Esophagus muscularis mucosa (tissue), 4 donors: ENCODE results near the gene ABCC4. TPM values are rescaled to one million over a fixed set of nuclear protein-coding genes. Genes with fewer than 3 reads are reported as not detected.

Experiments
- DNase-seq: peaks from one replicate; pipeline ENCODE4 v3.0.0-alpha.2; 2017; ENCODE audit errors: extremely low spot score
- H3K27ac ChIP-seq, 4 donors: fragments of 200-600 bp; sonication (generic); replicated peaks in 1 of 4; 1 replicate in 3 of 4; 2 replicates in 1 of 4; pipeline ENCODE4 v1.5.1; 2016 to 2019; ENCODE audit warnings: mild to moderate bottlenecking in 1 of 4
- H3K27me3 ChIP-seq, 4 donors: fragments of 200-600 bp; sonication (generic); one replicate each; pipeline versions ENCODE4 v1.5.1 to v1.6.0; 2016 to 2019
- H3K36me3 ChIP-seq, 4 donors: fragments of 200-600 bp; sonication (generic); one replicate each; pipeline ENCODE4 v1.5.1; 2016 to 2019
- H3K4me1 ChIP-seq, 4 donors: fragments of 200-600 bp; sonication (generic); one replicate each; pipeline ENCODE4 v1.5.1; 2016 to 2019
- H3K4me3 ChIP-seq, 4 donors: fragments of 200-600 bp; sonication (generic); 1 replicate in 2 of 4; 2 replicates in 2 of 4; pipeline ENCODE4 v1.5.1; 2016 to 2019; ENCODE audit warnings: mild to moderate bottlenecking in 4 of 4, moderate library complexity in 1 of 4
- H3K9me3 ChIP-seq, 4 donors: fragments of 200-600 bp; sonication (generic); 1 replicate in 3 of 4; 2 replicates in 1 of 4; pipeline ENCODE4 v1.5.1; 2016 to 2019
- CTCF ChIP-seq, 3 experiments: fragments of 200-600 bp in 2 of 3; fragments of 450-650 bp in 1 of 3; sonication (generic) in 2 of 3; IDR thresholded peaks; one replicate each; pipeline ENCODE4 v1.5.1; 2017 to 2019; ENCODE audit warnings: antibody characterized with exemption in 3 of 3, mild to moderate bottlenecking in 2 of 3, moderate library complexity in 1 of 3
- EP300 ChIP-seq: sonication (generic); formaldehyde crosslinking; IDR thresholded peaks from one replicate; pipeline ENCODE4 v1.6.1; 2017; ENCODE audit warnings: antibody characterized with exemption
- POLR2A ChIP-seq: fragments of 450-650 bp; IDR thresholded peaks from one replicate; pipeline ENCODE4 v1.6.1; 2017; ENCODE audit warnings: antibody characterized with exemption, moderate library complexity, mild to moderate bottlenecking, low read depth
- POLR2AphosphoS5 ChIP-seq, 2 donors: sonication (generic); formaldehyde crosslinking; IDR thresholded peaks; one replicate each; pipeline ENCODE4 v1.6.1; 2017; ENCODE audit warnings: antibody characterized with exemption in 2 of 2
- WGBS: methylation state at CpG from one replicate; pipeline ENCODE4 v1.1.5; 2018; 5-methylcytosine and 5-hydroxymethylcytosine counted together
- intact Hi-C: fragments of 100-400 bp; cut with DNase I; formaldehyde crosslinking; loops from one replicate; pipeline ENCODE4 v1.15.1; 2023
- total RNA-seq, 4 donors: library from RNA; depleted of rRNA; stranded (reverse); fragments of >200 nt; gene quantifications; one replicate each; pipeline versions ENCODE4 v1.1.0 to v1.2.1, GENCODE V29; 2016

The ABCC4 gene
- total RNA-seq, 4 donors from 2014 or later: 5.0 to 6.3 (median 6.0) TPM

- H3K27me3 ChIP-seq: no peaks in the 10 kb centered on the region
- intact Hi-C loops: no loop called here
- TF ChIP-seq POLR2AphosphoS5 (IDR thresholded peaks at IDR 0.05): no peak
- no peak for TF ChIP-seq EP300
- no peaks in the 10 kb centered on the region for H3K36me3 ChIP-seq
- no peaks in the 10 kb centered on the region for H3K9me3 ChIP-seq
- no peak for DNase-seq
- H3K27ac ChIP-seq: no peak overlapping the region
- 68% methylated on average over 7 of the region's 7 CpGs for WGBS
- peaks cover 0 to 7% (median 3%) of the 10 kb centered on the region in 4 donors for H3K4me1 ChIP-seq
- no peak overlapping the region for H3K4me3 ChIP-seq
These were observed 147.4 kb downstream of the ABCC4 start for GRCh38 chr13:95153647-95154412.

- TF ChIP-seq POLR2A: no peak
- TF ChIP-seq POLR2AphosphoS5 (IDR thresholded peaks at IDR 0.05): no peak
- TF ChIP-seq CTCF (IDR thresholded peaks at IDR 0.05): no peak
- no peak for TF ChIP-seq EP300
- no peaks in the 10 kb centered on the region for H3K36me3 ChIP-seq
- H3K9me3 ChIP-seq: no peaks in the 10 kb centered on the region
- WGBS: 88% methylated on average over 4 of the region's 4 CpGs
- no peak overlapping the region for H3K27ac ChIP-seq
- peaks cover 0 to 7% (median 3%) of the 10 kb centered on the region in 4 donors for H3K4me1 ChIP-seq
- H3K4me3 ChIP-seq: no peak overlapping the region
- no peaks in the 10 kb centered on the region for H3K27me3 ChIP-seq
- intact Hi-C loops: no loop called here
- DNase-seq: no peak
These were observed 149.2 kb downstream of the ABCC4 start for GRCh38 chr13:95151942-95152587.

DNA sequence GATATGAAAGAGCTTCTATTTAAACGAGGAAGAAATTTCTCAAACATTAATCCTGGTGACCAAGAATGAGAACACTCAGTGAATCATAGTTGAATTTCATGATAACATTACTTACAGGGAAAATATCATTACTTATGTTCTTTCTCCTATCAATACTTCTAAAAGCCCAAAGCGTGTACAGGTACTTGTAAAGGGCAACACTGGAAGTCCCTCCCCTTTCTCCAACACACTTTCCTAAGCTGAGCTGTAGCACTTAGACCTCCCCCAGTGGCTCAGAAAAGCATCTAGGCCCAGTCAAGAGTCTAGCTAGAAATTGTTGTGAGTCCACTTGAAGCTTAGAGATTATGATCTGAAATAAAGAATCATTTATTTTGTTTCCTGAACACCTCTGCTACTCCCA, 150.7 kb downstream of the ABCC4 start:
- 79% methylated on average over 2 of the region's 2 CpGs for WGBS
- intact Hi-C loops: no loop called here
- TF ChIP-seq CTCF (IDR thresholded peaks at IDR 0.05) (no peak), EP300 (no peak)

GRCh38 chr13:95146486-95146885, 154.8 kb downstream of the ABCC4 start:
- no peak overlapping the region for H3K4me3 ChIP-seq
- H3K9me3 ChIP-seq: no peaks in the 10 kb centered on the region
- H3K36me3 ChIP-seq: no peaks in the 10 kb centered on the region
- peak; percentile 55 for DNase-seq
- 74% methylated on average over 3 of the region's 3 CpGs for WGBS
- no peaks in the 10 kb centered on the region for H3K4me1 ChIP-seq
- no peak overlapping the region for H3K27ac ChIP-seq
- TF ChIP-seq EP300 (no peak), POLR2A (no peak), POLR2AphosphoS5 (IDR thresholded peaks at IDR 0.05) (no peak), CTCF (IDR thresholded peaks at IDR 0.05) (no peak)
- no peaks in the 10 kb centered on the region for H3K27me3 ChIP-seq
- intact Hi-C loops: no loop called here

More for the DNA sequence above, 150.7 kb downstream of the ABCC4 start:
- no peaks in the 10 kb centered on the region for H3K9me3 ChIP-seq
- peak; percentile 14 for DNase-seq
- H3K27me3 ChIP-seq: no peaks in the 10 kb centered on the region
- peaks cover 0 to 7% (median 3%) of the 10 kb centered on the region in 4 donors for H3K4me1 ChIP-seq
- H3K27ac ChIP-seq: no peak overlapping the region
- no peaks in the 10 kb centered on the region for H3K36me3 ChIP-seq
- no peak overlapping the region for H3K4me3 ChIP-seq

DNA sequence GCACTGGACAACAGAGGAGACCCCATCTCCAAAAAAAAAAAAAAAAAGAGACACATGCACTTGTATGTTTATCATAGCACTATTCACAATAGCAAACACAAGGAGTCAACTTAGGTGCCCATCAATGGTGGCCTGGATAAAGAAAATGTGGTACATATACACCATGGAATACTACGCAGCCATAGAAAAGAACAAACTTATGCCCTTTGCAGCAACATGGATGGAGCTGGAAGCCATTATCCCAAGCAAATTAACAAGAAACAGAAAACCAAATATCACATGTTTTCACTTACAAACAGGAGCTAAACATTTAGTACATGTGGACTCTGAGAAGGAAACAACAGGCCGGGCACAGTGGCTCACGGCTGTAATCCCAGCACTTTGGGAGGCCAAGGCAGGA, 155.7 kb downstream of the ABCC4 start:
- 86% methylated on average over 3 of the region's 3 CpGs for WGBS
- DNase-seq: no peak
- H3K27ac ChIP-seq: no peak overlapping the region
- no peaks in the 10 kb centered on the region for H3K9me3 ChIP-seq
- H3K27me3 ChIP-seq: no peaks in the 10 kb centered on the region
- H3K4me3 ChIP-seq: no peak overlapping the region
- TF ChIP-seq EP300: no peak
- no peak for TF ChIP-seq CTCF (IDR thresholded peaks at IDR 0.05)
- no peak for TF ChIP-seq POLR2AphosphoS5 (IDR thresholded peaks at IDR 0.05)
- no peak for TF ChIP-seq POLR2A
- intact Hi-C loops: no loop called here
- no peaks in the 10 kb centered on the region for H3K36me3 ChIP-seq
- H3K4me1 ChIP-seq: no peaks in the 10 kb centered on the region
